Neuron (in vitro differentiated cells): ENCODE measurements around the gene PSMB9.
"Not testable (repeated sequence)": the region's sequence is repeated elsewhere in the genome, so short reads cannot be mapped to it uniquely, and the experiment has no call there.

ENCODE experiments used
- H2AFZ ChIP-seq: one replicate; pipeline ENCODE4 v1.6.1; 2013; ENCODE audit warnings: low read depth, mild to moderate bottlenecking, inconsistent platforms, low read length, moderate library complexity
- H3K27me3 ChIP-seq: one replicate; pipeline ENCODE4 v1.6.1; 2013; ENCODE audit warnings: low read length; ENCODE audit not compliant: insufficient read depth
- H3K36me3 ChIP-seq: one replicate; pipeline ENCODE4 v1.6.1; 2013; ENCODE audit warnings: low read length; ENCODE audit not compliant: insufficient read depth
- H3K4me1 ChIP-seq: one replicate; pipeline ENCODE4 v1.6.1; 2013; ENCODE audit warnings: low read length; ENCODE audit not compliant: insufficient read depth
- H3K4me3 ChIP-seq: 2 replicates; pipeline ENCODE4 v1.5.1; 2013; ENCODE audit warnings: mild to moderate bottlenecking, low read length, moderate library complexity
- H3K9me3 ChIP-seq: one replicate; pipeline ENCODE4 v1.6.1; 2013; ENCODE audit warnings: low read length

PSMB9 gene

DNA sequence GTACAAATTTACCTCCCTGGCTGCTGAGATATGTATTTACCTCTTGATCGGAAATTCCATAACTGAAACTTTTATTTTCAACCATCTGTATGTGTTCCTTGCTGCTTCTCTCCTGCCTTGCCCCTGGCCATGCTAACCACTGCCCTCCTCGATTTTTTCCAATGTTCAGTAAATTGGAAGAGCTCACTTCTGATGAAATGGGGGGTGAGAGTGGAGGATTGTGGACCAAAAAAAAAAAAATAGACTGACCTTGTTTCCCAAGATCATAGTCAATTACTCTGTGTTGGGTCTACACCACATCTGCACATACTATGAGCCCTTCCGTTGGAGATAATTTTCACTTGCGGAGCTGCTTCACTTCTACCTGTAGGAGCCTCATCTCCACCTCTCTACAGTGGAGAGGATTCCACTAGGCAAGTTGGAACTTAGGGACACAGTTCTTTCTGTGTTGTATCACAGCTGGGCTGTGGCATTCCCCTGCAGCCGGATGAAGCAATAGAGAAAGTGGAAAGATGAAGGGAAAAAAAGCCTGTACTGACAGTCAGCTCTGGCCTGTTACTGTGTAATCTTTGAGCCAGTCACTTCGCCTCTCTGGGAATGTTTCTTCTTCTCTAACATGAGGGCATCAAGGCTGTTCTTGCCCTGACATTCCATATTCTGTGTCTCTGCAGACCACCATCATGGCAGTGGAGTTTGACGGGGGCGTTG lies 1.6 kb downstream of the PSMB9 start:
- peaks cover 17% of the 10 kb centered on the region for H3K4me1 ChIP-seq
- H3K36me3 ChIP-seq: no peaks in the 10 kb centered on the region
- H3K4me3 ChIP-seq: no peak overlapping the region
- no peak overlapping the region for H2AFZ ChIP-seq
- no peaks in the 10 kb centered on the region for H3K9me3 ChIP-seq
- peaks cover 78% of the 10 kb centered on the region for H3K27me3 ChIP-seq

- H2AFZ ChIP-seq: no peak overlapping the region
- peaks cover 61% of the 10 kb centered on the region for H3K27me3 ChIP-seq
- no peaks in the 10 kb centered on the region for H3K9me3 ChIP-seq
Observed at GRCh38 chr6:32857156-32857891, 3.3 kb downstream of the PSMB9 start.

DNA sequence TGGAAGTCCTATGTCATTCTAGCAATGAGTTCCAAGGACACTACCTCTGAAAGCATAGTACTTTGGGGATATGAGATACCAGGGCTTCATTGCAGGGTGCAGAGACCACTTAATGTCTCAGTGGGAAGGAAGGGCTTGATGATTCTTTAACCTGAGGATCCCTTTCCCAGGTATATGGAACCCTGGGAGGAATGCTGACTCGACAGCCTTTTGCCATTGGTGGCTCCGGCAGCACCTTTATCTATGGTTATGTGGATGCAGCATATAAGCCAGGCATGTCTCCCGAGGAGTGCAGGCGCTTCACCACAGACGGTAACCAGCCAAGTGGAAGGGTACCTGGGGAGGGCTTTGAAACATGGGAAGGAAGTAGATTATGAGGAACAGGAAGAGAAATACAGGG lies 4.2 kb downstream of the PSMB9 start:
- no peaks in the 10 kb centered on the region for H3K36me3 ChIP-seq

More at GRCh38 chr6:32857156-32857891, 3.3 kb downstream of the PSMB9 start:
- H3K4me1 ChIP-seq: peaks cover 15% of the 10 kb centered on the region
- H3K4me3 ChIP-seq: no peak overlapping the region
- H3K36me3 ChIP-seq: no peaks in the 10 kb centered on the region

GRCh38 chr6:32860674-32861073 lies 6.7 kb downstream of the PSMB9 start:
- no peaks in the 10 kb centered on the region for H3K4me1 ChIP-seq
- H3K27me3 ChIP-seq: peaks cover 41% of the 10 kb centered on the region
- no peaks in the 10 kb centered on the region for H3K9me3 ChIP-seq
- no peak overlapping the region for H2AFZ ChIP-seq
- no peaks in the 10 kb centered on the region for H3K36me3 ChIP-seq
- no peak overlapping the region for H3K4me3 ChIP-seq

More for the DNA sequence above, 4.2 kb downstream of the PSMB9 start:
- Histone ChIP-seq H2AFZ (no peak overlapping the region), H3K9me3 (no peaks in the 10 kb centered on the region), H3K4me3 (no peak overlapping the region), H3K4me1 (peaks cover 7% of the 10 kb centered on the region), H3K27me3 (peaks cover 52% of the 10 kb centered on the region)

DNA sequence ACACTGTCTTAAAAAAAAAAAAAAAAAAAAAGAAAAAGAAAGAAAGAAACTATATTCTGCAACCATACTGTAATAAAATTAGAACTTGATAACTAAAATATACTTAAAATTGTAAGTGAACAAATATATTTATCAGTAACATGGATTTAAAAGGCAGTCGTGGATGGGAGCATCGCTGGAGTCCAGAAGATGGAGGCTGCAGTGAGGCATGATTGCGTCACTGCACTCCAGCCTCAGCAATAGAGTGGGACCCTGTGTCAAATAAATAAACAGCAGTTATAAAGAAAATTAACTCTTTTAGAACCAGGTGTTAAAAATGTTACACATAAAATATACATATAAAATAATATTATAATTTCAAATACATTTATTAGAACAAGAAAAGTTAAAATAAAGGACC lies 8.7 kb downstream of the PSMB9 start:
- H3K4me3 ChIP-seq: no peak overlapping the region
- no peaks in the 10 kb centered on the region for H3K36me3 ChIP-seq
- H3K27me3 ChIP-seq: peaks cover 41% of the 10 kb centered on the region

GRCh38 chr6:32865724-32866443 lies 11.9 kb downstream of the PSMB9 start:
- Histone ChIP-seq H3K4me1 (no peaks in the 10 kb centered on the region), H2AFZ (no peak overlapping the region), H3K27me3 (peaks cover 25% of the 10 kb centered on the region), H3K4me3 (no peak overlapping the region), H3K9me3 (no peaks in the 10 kb centered on the region), H3K36me3 (no peaks in the 10 kb centered on the region)

More for the DNA sequence above, 8.7 kb downstream of the PSMB9 start:
- Histone ChIP-seq H3K4me1 (no peaks in the 10 kb centered on the region), H2AFZ (no peak overlapping the region), H3K9me3 (no peaks in the 10 kb centered on the region)

- Histone ChIP-seq H2AFZ (no peak overlapping the region), H3K36me3 (no peaks in the 10 kb centered on the region), H3K4me1 (no peaks in the 10 kb centered on the region), H3K27me3 (peaks cover 25% of the 10 kb centered on the region), H3K4me3 (no peak overlapping the region), H3K9me3 (no peaks in the 10 kb centered on the region)
Observed at GRCh38 chr6:32867022-32867477, 13.1 kb downstream of the PSMB9 start.

GRCh38 chr6:32867554-32868256 lies 13.7 kb downstream of the PSMB9 start:
- Histone ChIP-seq H3K27me3 (peaks cover 25% of the 10 kb centered on the region), H2AFZ (no peak overlapping the region), H3K9me3 (no peaks in the 10 kb centered on the region), H3K4me3 (no peak overlapping the region), H3K36me3 (no peaks in the 10 kb centered on the region), H3K4me1 (no peaks in the 10 kb centered on the region)

DNA sequence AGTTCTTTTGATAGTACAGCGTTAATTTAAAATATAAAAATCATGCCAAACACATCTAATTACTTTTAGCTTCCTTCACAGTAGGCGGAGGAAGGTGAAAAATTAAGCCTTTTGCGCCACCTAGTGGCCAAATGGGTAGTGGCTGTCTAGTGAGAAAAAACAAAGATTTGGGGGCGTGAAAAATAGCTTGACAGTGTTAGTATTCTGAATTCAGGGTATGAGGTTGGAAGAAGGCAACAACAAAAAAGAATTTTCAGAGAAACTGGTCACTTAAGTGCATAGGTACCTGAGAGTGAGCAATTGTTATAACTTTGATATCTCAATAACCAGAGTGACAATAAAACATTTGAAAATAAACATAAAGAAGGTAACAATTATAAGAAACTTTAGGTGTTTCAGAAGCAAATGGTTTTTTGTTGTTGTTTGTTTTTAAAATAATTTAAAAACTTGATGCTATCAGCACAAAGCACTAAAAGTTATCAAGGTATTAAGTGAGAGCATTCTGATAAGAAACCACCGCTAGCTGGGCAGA lies 14.3 kb downstream of the PSMB9 start:
- H3K4me3 ChIP-seq: no peak overlapping the region
- no peaks in the 10 kb centered on the region for H3K36me3 ChIP-seq
- H2AFZ ChIP-seq: no peak overlapping the region
- H3K27me3 ChIP-seq: peaks cover 25% of the 10 kb centered on the region
- no peaks in the 10 kb centered on the region for H3K4me1 ChIP-seq
- H3K9me3 ChIP-seq: no peaks in the 10 kb centered on the region

GRCh38 chr6:32873947-32874346 lies 20.0 kb downstream of the PSMB9 start:
- H3K9me3 ChIP-seq, H3K4me3 ChIP-seq, H3K4me1 ChIP-seq, H3K36me3 ChIP-seq, H2AFZ ChIP-seq, H3K27me3 ChIP-seq: not testable (repeated sequence)

- Histone ChIP-seq H3K36me3 (no peaks in the 10 kb centered on the region), H3K4me1 (no peaks in the 10 kb centered on the region), H3K27me3 (peaks cover 12% of the 10 kb centered on the region), H2AFZ (no peak overlapping the region), H3K9me3 (no peaks in the 10 kb centered on the region), H3K4me3 (no peak overlapping the region)
Observed at GRCh38 chr6:32876603-32877002, 22.6 kb downstream of the PSMB9 start.

DNA sequence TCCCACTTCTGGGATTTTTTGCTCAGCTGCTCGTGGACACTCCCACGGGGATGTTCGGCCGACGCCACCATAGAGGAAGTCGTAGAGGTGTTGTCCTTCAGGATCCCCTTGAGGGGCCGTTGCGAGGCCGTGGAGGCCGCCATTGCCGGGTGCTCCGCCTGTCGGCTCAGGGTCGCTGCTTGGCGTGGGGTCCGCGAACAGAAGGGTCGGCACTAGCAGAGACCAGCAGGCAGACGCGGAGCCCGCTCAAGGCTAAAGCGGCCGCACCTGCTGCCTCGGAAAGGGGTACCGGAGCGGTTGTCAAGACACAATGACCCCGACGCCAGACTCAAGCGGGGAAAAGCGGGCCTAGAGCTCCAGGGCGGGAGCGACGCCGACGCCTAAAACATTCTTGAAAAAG lies 25.7 kb downstream of the PSMB9 start:
- H3K36me3 ChIP-seq: no peaks in the 10 kb centered on the region
- H2AFZ ChIP-seq: no peak overlapping the region
- peaks cover 24% of the 10 kb centered on the region for H3K27me3 ChIP-seq
- no peaks in the 10 kb centered on the region for H3K4me1 ChIP-seq
- no peak overlapping the region for H3K4me3 ChIP-seq
- no peaks in the 10 kb centered on the region for H3K9me3 ChIP-seq
